Activated gamma-delta T cell (primary cell): ENCODE measurements around the gene NUDT7.

Experiments
- DNase-seq: peaks from one replicate; lab custom pipeline; 2025; lab: John Stamatoyannopoulos, UW
- total RNA-seq, 2 donors: gene quantifications; one replicate each; lab custom pipeline; 2026; lab: John Stamatoyannopoulos, UW

The NUDT7 gene
- total RNA-seq: 5.0 to 5.4 reads per million in 2 donors

DNA sequence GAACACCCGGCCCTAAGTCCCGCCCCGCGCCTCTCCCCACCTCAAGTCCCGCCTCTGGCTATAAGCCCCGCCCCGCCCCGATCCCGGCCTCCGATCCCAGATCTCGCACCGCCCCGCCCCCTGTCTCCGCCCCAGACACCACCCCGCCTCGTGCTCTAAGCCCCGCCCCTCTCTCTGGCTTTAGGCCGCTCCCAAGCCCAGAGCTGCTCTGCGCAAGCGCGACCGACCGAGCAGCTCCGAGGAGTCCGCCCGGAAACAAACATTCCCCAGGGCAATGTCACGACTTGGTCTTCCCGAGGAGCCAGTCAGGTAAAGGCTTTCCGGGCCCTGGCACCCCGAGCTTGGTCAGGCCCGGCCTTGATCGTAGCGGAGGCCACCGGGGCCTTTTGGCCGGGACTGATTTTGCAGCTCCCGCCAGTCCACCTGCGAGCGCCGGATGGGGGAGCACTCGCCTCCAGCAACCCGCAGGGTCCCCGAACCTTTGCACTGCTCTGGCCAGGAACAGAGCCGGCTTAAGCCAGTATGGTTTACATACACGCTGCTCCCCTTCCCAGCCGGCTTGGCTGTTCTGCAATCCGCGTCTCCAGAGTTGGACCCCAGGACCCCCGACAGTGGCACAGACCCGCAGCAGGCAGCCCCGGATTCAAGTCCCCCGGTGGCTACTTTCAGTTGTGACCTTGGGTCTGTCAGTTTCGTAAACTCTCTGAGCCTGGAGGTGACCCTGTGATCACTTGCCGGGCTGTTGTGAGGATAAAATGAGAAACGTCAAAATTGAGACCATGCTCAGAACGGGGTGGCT is at the start of gene NUDT7:
TSS of gene NUDT7 (plus strand) at position 206 of the 799 bp plus-strand sequence. CDS start at position 275, 69 bp downstream.
- peak; percentile 75 for DNase-seq

DNA sequence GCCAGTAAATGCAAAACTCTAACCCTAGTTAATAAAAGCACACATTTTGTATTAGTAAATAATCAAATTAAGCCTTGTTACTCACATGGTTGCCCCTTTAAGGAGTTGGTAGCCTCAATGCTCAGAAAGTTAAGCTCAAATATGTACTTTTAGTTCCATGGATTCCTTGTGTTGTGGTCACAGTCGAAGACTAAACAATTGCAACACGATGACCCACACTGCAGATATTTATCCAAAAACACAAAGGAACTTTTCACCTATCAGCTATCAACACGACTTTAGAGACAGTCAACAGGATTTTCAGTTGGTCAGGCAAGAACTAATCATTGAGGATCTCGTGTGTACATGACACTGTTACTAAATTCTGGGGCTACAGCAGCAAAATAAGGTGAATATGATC is 47.4 kb upstream of the NUDT7 start:
- no peak for DNase-seq

DNA sequence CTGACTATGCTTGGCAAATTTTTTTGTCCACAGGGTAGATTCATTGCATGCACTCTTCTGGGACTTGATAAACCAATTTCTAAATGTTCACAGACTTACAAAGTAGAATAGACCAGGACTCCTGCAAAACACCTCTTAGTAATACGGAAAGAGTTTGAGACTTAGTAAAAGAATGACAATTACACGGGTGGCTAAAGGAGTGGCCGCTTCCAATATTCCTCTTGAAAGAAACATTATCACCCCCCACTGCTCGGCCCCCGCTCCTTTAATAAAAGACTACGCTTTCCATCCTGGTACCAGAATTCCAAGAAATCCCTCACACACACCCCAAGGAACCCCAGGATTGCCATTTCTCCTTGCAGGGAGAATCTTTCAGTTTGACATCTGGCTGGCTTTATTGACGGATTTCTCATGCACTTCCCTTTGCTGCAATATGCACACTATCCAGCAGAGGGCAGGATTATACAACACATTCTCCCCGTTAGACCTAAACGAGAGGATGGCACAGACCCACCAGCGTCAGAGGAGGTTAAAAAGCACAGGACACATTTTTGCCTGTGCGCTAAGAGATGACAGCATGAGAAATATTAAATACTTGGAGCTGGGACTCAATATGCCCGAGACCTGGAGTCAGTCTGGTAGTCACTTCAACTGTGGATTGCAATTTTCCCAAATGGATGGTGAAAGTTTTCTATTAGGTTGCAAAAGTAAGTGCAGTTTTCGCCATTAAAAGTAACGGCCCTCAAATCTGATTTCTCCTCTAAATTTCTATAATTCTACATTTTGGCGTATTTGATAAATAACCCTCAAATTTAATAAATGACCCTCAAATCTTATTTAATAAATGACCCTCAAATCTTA is 46.6 kb upstream of the NUDT7 start:
- DNase-seq: no peak

DNA sequence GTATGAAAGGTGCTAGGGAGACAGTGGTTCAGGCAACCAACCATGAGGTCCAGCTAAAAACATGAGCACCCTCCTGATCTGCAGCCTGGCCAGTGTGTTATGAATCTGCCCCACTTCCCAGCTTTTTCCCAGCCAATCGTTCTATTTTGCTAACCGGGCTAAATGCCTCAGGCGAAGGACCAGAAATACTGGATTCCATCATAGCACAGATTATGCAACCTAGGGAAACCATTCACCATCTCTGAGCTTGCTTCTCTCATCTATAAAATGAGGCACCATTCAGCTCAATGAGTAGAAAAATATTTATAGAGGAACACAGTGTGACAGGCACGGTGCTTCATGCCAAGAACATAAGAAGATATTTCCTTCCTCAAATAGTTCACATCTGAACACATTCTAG is 45.2 kb upstream of the NUDT7 start:
- DNase-seq: no peak

DNA sequence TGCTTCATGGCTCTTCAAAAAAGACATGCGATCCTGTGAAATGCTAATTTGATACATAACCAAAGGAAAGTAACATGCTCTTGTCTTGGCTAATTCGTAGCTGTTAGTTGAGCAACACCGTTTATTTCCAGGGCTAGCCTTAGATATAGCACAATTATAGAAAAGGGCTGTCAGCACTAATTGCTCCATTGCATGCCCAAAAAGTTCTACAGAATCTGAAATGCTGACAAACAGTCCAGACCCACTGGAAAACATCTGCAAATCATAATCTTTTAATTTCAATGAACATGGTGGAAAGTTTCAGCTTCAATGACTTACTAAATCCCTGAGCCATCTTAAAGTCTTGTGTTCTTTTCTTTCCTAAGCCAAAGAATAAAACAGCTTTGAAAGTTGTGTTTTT is 42.9 kb upstream of the NUDT7 start:
- DNase-seq: no peak

DNA sequence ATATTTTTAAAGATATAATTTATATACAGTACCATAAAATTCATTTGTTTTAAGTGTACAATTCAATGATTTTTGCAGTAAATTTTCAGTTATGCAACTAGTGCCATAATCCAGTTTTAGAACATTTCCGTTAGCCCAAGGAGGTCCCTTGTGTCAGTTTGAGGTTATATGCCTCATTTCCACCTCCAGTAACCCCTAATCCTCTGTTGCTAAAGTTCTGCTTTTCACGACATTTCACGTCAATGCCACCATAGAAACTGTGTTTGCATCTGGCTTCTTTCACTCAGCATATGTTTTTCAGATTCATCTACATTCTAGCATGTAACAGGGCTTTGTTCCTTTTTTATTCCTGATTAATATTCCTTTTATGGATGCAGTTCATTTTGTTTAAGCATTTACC is 42.4 kb upstream of the NUDT7 start:
- DNase-seq: no peak

DNA sequence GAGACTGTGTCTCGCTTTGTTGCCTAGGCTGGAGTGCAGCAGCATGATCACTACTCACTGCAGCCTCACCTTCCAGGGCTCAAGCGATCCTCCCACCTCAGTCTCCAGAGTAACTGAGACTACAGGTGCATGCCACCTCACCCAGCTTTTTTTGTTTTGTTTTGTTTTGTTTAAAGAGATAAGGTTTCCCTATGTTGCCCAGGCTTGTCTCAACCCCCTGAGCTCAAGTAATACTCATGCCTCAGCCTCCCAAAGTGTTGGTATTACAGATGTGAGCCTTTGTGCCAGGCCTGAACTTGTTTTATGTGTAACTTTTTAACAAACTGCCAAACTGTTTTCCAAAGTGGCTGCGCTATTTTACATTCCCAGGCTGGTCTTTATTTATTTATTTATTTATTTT is 41.8 kb upstream of the NUDT7 start:
- no peak for DNase-seq

DNA sequence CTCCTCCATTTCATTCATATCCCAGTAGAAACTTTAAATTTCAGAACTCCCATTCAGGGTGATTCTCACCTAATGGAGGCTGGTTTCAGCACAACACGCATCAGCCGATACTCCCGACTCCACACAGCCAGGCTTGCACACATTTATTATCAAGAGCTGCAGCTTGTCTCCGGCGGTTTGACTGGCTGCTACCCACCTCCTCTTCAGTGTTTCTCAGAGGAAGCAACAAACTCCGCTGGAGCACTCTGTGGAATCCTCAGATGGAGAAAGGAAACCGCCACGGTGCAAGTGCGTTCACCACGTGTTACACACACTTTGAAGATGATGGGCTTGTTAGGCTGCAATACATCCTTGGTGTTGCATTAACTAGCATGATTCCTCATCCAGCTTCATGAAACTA is 39.7 kb upstream of the NUDT7 start:
- DNase-seq: no peak

DNA sequence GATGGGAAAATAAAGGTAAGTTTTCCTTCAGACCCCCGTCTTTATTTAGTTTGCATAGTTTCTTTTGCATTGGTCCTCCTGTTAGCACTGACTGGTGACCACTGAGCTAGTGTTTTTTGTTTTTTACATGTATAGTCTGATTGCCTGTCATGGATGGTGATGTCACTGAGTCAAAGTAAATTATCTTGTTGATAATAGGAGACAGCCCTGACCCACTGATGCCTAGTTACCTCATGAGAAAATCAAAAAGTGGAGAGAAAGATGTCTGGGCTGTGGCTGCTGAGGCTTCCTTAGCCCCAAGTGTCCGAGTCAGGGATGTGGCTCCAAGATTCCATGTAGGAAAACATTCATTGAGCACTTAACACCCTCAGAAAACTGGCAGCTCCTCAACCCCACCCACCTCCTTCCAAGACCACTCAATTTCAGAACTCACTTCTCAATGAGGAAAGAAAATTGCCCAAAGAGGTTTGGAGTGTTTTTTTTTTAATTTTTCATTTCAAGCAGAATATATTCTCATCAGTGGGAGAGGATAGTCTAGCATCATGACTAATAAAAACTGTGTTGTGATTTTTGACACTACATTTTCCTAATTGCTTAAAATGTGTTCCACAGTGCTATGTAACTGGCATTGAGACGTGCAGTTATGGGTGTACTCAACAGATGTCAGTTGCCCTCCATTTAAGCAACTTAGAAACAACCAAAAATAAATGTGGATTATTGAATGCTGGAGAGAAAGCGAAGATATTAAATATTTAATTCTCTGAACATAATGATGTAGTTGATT is 38.7 kb upstream of the NUDT7 start:
- no peak for DNase-seq

DNA sequence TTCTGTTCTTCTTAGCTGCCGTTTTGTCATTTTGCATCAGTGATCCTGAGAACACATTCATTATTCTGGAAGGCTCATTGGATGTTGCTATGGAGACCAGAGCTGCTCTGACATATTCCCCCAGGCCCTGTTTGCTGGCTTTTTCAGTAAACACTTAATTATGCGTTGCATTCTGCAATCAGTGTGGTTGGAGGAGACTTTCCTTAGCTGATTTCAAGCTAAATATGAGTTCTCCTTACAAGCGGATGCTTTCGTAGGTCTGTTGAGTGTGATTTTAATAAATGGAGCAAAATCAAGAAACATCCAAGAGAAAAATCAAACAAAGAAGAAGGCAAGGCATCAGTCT is 38.2 kb upstream of the NUDT7 start:
- DNase-seq: no peak

DNA sequence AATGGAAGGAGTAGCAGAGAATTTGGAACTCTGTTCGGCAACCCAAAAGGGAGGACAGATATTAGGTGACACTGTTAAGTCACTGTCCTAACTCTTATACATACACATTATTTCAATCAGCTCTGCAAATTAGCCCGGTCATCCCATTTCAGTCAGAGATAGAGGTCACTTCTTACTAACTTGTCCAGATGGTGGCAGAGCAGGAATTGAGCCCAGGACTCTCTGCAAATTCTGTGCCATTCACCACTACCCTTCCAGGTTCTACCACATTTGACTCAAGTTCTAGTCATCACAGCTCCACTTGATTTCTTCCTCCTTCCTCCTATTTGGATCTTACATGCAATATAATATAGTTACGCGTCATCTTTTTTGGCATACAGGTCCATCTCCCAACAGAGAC is 35.9 kb upstream of the NUDT7 start:
- DNase-seq: no peak

DNA sequence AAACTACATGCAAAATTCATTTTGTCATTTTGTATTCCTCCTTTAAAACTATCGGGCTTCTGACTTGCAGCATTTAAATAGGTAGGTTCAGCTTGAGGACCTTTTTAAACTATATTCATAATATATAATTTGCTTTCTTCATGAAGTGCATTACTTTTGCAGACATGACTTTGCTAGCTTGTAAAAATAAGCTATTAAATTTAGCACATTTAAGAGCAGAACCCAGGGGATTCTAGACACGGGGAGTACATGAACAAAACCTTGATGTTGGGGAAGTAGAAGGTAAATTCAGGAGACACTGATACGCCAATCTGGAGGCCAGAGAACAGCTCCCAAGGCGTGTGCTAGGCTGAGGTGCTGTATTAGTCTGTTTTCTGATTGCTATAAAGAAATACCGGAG is 32.3 kb upstream of the NUDT7 start:
- DNase-seq: no peak

DNA sequence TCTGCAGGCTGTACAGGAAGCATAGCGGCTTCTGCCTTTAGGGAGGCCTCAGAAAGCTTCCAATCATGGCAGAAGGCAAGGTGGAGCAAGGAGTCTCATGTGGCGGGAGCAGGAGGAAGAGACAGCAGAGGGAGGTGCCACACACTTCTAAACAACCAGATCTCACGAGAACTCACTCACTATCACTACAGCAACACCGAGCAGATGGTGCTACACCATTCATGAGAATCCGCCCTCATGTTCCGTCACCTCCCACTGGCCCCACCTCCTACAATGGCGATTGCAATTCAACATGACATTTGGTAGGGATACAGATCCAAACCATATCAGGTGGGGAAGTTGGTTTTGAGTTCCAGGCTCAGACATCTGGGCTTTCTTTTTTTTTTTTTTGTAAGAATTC is 31.9 kb upstream of the NUDT7 start:
- no peak for DNase-seq

DNA sequence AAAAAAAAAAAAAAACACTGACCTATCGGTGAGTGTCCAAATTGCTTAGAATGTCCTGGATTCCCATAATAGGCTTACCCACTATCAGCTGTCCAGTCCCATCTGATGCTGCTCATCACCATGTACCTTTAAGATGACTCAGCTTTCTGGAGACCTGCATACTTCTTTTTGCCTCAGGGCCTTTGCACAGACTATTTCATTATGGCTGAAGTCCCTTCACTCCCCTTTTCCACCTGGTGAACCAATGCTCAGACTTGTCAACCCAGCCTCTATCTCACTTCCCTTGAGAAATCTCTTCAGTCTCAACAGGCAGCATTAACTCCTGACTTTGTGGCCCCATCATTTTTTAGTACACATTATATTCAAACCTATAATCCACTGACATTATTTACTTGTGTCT is 29.7 kb upstream of the NUDT7 start:
- no peak for DNase-seq

DNA sequence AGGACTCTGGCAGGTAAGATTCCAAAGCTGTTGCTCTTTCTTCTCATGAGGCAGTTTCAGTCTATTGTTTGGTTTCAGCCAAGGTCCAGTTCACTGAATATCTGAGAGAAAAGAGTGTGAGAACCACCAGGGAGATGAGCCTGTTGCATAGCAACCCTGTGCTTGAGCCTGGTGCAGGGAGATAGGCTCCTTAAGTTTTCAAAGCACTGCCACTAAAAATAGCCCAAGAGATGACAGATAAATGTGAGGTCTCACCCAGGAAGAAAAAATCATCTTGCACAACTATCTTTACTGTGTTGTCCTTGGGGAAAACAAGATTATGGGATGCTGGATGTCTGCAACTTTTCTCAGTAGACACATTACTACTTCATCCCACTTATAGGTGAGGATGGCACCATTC is 26.2 kb upstream of the NUDT7 start:
- DNase-seq: no peak

DNA sequence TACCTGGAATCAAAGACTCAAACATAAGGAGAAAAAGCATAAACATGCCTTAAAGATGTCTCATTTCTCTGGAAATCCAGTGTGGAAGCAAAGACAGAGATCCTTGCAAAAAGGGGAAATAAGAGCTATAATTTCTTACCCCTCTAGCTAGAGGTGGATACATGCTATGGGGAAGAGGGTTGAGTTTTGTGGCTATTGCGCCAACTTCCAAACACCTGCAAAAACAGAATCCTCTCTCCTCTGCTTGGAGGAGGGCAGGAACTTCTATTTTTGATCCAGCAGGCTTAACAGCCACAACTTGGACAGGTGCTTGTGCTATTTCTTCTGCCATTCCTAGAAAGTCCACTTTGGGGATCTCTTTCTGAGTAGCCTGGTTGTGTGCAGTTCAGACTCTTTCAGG is 21.5 kb upstream of the NUDT7 start:
- no peak for DNase-seq

DNA sequence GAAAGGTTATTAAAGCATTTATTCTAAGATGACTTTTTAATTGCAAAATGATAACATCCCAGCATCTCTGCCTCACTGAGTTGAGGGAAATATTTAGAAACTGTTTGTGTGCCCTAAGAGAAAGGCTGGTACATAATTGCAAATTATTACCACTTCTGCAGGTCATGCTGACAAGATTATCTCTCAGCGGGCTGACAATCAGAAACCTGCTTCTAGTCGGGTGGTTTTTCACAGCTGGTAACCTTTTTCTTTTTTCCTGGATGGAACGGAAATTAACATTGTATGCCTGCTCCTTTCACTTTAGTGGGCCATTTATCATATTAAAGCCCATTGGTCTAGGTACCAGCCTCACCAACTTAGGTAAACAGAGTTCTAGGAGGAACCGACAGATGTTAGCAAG is 17.0 kb upstream of the NUDT7 start:
- DNase-seq: no peak

DNA sequence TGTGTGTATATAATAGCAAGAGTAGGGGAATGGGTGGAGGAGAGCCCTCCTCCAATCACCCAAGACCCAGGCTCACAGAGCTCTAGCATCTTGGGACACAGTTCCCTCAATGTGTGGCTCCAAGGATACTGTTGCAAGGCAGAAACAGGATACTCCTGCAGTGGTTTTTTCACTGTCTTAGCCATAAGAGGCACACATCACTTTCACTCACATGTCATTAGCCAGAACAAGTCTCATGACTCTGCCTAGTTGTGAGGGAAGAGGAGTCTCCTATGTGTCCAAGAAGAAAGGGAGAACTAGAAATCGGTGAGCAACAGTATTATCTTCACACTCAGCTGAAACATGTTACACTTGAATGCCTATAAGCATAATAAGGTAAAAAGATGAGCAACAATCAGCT is 11.1 kb upstream of the NUDT7 start:
- no peak for DNase-seq

DNA sequence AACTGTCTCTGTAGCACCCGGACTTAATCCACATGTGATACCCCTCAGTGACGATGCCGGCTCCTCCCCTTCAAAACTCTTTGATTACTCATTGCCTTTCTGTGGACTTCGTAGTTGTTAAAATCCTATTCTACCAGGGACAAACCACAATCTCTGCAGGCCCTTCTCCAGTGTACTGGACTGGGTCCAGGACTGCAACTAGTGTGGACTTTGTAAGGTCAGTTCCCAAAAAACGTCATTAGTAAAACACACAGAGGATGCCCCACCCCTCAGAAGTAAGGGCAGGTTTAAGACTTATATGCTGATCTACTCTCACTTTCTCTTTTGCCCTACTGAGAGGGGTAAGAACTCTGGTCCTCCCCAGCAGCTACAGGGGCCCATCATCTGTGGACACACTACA is 10.5 kb upstream of the NUDT7 start:
- DNase-seq: no peak

DNA sequence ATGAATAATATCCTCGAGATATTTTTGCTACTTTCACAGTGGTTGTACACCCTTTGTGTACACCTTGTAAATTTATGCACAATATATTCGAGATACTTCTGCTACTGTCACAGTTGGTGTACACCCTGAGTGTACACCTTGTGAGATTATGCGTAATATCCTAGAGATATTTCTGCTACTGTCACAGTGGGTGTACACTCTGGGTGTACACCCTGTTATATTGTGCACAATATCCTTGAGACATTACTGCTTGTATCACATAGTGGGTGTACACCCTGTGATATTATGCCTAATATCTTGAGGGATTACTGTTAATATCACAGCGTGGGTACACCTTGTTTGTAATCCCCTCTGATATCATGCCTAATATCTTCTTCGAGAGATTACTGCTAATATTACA is 7.2 kb upstream of the NUDT7 start:
- no peak for DNase-seq

DNA sequence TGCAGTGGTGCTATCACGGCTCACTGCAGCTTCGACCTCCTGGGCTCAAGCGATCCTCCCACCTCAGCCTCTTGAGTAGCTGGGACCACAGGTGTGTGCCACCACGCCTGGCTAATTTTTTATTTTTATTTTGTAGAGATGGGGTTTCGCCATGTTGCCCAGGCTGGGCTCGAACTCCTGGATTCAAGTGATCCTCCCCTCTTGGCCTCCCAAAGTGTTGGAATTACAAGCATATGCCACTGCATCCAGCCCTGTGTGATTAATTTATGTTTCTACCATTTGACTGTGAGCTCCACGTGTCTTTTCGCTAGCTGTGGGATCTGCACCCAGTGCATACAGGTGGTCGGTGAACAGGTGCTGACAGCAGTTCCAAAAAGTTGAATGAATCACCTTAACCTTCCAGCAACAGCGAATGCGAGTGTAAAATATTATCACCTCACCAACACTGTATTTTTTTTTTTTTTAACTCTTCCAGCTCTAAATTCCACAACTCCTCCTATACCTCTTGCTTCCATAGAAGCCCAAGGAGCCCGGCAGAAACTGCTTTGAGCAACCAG is 484 bp upstream of the NUDT7 start:
- DNase-seq: no peak

DNA sequence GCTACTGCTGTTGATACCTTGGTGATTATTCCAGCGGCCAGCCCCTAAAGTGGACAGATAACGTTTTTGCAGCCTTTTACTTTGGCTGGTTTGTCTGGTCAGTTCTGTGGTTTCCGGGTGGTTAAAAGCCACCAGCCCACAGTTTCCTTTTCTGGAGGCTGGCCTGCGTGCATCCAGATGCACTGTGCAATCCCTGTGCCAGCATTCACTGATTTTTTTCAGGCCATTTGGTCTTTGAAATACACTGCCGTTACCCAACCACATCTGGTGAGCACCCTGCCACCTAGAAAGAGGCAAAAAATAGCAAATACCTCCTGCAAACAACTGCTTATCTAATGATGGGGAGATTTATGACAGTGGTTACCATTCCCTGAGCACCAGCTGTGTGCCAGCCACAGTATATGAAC is 797 bp downstream of the NUDT7 start:
- no peak for DNase-seq
